GM13976 (cell line): ENCODE measurements around the gene TMEM219.

Experiments
- DNase-seq: peaks from one replicate; pipeline ENCODE4 v3.0.0; 2012; ENCODE audit warnings: low spot score
- CTCF ChIP-seq: IDR thresholded peaks from 2 replicates; pipeline ENCODE4 v1.5.1; 2012; ENCODE audit warnings: borderline replicate concordance, mild to moderate bottlenecking; ENCODE audit not compliant: insufficient read depth; ENCODE audit errors: extremely low read depth, missing control alignments, control extremely low read depth
- in situ Hi-C: fragments of 300-500 bp; cut with MboI; formaldehyde crosslinking; loops from one replicate; pipeline ENCODE4 v1.12.0; 2022; ENCODE audit warnings: low sequenced_read_pairs, mixed read lengths, inconsistent platforms; ENCODE audit not compliant: unreplicated experiment

TMEM219 gene

GRCh38 chr16:29968205-29968604, 6.3 kb downstream of the TMEM219 start:
- no peak for TF ChIP-seq CTCF
- no peak for DNase-seq
- in situ Hi-C loops = no loop called here

GRCh38 chr16:29971304-29971703, 9.4 kb downstream of the TMEM219 start:
- TF ChIP-seq CTCF = no peak
- in situ Hi-C loops = loop anchor here (10.0 kb wide), 1 partner anchor 57 kb away; no protein-coding TSS in a partner anchor
- DNase-seq = no peak

GRCh38 chr16:29972500-29972899, 10.6 kb downstream of the TMEM219 start:
- no peak for DNase-seq
- in situ Hi-C loops = loop anchor here (10.0 kb wide), 1 partner anchor 58 kb away; no protein-coding TSS in a partner anchor
- no peak for TF ChIP-seq CTCF

GRCh38 chr16:29972992-29973383, 11.1 kb downstream of the TMEM219 start:
- no peak for TF ChIP-seq CTCF
- in situ Hi-C loops = loop anchor here (10.0 kb wide), 1 partner anchor 58 kb away; no protein-coding TSS in a partner anchor

GRCh38 chr16:29973384-29974246, 11.7 kb downstream of the TMEM219 start, which contains the start of gene TAOK2:
TAOK2 (plus strand) TSS chr16:29973868; CDS start chr16:29977773, 3,905 bp downstream.
- no peak for TF ChIP-seq CTCF
- in situ Hi-C loops = loop anchor here (10.0 kb wide), 1 partner anchor 59 kb away; no protein-coding TSS in a partner anchor
- peak; percentile 100 for DNase-seq

More at GRCh38 chr16:29972992-29973383, 11.1 kb downstream of the TMEM219 start:
- DNase-seq = no peak

- in situ Hi-C loops = loop anchor here (10.0 kb wide), 1 partner anchor 60 kb away; no protein-coding TSS in a partner anchor
- no peak for DNase-seq
- no peak for TF ChIP-seq CTCF
Observed at GRCh38 chr16:29974291-29975133, 12.6 kb downstream of the TMEM219 start.
